IMR-90 (cell line): Measurements from ENCODE around the gene UBXN2A.

Source experiments
- CTCF ChIP-seq: conservative IDR thresholded peaks from 2 replicates; pipeline ENCODE4 v1.5.1; 2012; ENCODE audit warnings: mild to moderate bottlenecking, low read depth, low read length, improper control_type of control experiment
- POLR2A ChIP-seq: IDR thresholded peaks from 2 replicates; pipeline ENCODE4 v1.6.1; 2012; ENCODE audit warnings: mild to moderate bottlenecking, low read depth, low read length
- RAD21 ChIP-seq: IDR thresholded peaks from 2 replicates; pipeline ENCODE4 v1.6.1; 2012; ENCODE audit warnings: low read length, improper control_type of control experiment
- RFX5 ChIP-seq: IDR thresholded peaks from 2 replicates; pipeline ENCODE4 v1.8.0; 2012; ENCODE audit warnings: low read depth, mild to moderate bottlenecking, low read length, moderate library complexity

- TF ChIP-seq RAD21 (no peak), RFX5 (no peak), CTCF (no peak), POLR2A (no peak)
Measured at GRCh38 chr2:23901966-23902846, 38.1 kb upstream of the UBXN2A start.
